GM12873 (cell line): ENCODE measurements around the gene STXBP5.

Experiments used
- CTCF ChIP-seq: IDR thresholded peaks from 2 replicates; pipeline ENCODE4 v1.5.1; 2012; ENCODE audit warnings: low read depth, mild to moderate bottlenecking, moderate library complexity, low read length, control low read depth; ENCODE audit not compliant: insufficient read depth; ENCODE audit errors: missing control alignments

STXBP5 gene

GRCh38 chr6:147429794-147430193, 225.6 kb downstream of the STXBP5 start:
- no peak for TF ChIP-seq CTCF

GRCh38 chr6:147430811-147431210, 226.6 kb downstream of the STXBP5 start:
- TF ChIP-seq CTCF = no peak

GRCh38 chr6:147434076-147434475, 229.9 kb downstream of the STXBP5 start:
- TF ChIP-seq CTCF = no peak

GRCh38 chr6:147434516-147434915, 230.3 kb downstream of the STXBP5 start:
- no peak for TF ChIP-seq CTCF

- TF ChIP-seq CTCF = no peak
Observed at GRCh38 chr6:147437615-147438014, 233.4 kb downstream of the STXBP5 start.

- TF ChIP-seq CTCF = no peak
Observed at GRCh38 chr6:147438758-147439528, 234.7 kb downstream of the STXBP5 start.
